Measurements from ENCODE around the gene CCDC122.

GRCh38 chr13:43786766-43787517 lies 92.6 kb downstream of the CCDC122 start, which contains the start of gene ENOX1:
- TF ChIP-seq YY1 (IDR thresholded peaks at IDR 0.05; ENCODE audit: insufficient read depth, insufficient read length) = no peak
- no peak for TF ChIP-seq ZNF274 (IDR thresholded peaks at IDR 0.05; ENCODE audit: low read depth, low read length)

All from NT2/D1 (cell line).